Adrenal gland (tissue), 5 donors: Measurements from ENCODE around the gene FRMD5.

Experiments
- POLR2A ChIP-seq, 2 donors: fragments of 450-650 bp; IDR thresholded peaks; one replicate each; pipeline ENCODE4 v1.6.1; 2017; ENCODE audit warnings: antibody characterized with exemption in 2 of 2, mild to moderate bottlenecking in 2 of 2, moderate library complexity in 1 of 2
- TF ChIP-seq, protein P1 (sequence below), 6 experiments: fragments of 450-650 bp in 4 of 6; fragments of 200-600 bp in 2 of 6; sonication (generic) in 1 of 6; IDR thresholded peaks; 1 replicate in 5 of 6; 2 replicates in 1 of 6; pipeline versions ENCODE4 v1.5.1 to v1.8.0; 2016 to 2021; ENCODE audit warnings: antibody characterized with exemption in 6 of 6, mild to moderate bottlenecking in 2 of 6, moderate library complexity in 1 of 6
- donor health status: DM: no; HTN: no; CAD: no.

DNA sequence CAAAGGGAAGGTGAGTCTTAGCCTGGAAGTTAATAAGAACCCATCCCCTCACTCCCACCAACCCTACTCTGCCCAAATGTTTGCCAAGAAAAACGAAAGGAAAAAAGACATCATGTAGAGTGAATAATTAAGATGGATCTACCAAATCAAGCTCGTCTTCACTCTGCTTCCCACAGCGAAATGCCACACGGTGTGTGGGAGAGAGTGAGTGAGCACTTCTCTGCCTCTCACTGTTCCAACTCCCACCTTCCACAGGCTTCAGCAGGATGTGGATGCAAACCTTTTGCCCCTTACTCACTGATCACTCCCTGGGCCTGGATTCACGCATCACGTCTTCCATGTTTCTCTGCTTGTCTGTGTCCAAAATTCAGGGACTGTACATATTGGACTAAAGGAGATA, 282.9 kb downstream of the FRMD5 start:
- TF ChIP-seq, protein P1, sequence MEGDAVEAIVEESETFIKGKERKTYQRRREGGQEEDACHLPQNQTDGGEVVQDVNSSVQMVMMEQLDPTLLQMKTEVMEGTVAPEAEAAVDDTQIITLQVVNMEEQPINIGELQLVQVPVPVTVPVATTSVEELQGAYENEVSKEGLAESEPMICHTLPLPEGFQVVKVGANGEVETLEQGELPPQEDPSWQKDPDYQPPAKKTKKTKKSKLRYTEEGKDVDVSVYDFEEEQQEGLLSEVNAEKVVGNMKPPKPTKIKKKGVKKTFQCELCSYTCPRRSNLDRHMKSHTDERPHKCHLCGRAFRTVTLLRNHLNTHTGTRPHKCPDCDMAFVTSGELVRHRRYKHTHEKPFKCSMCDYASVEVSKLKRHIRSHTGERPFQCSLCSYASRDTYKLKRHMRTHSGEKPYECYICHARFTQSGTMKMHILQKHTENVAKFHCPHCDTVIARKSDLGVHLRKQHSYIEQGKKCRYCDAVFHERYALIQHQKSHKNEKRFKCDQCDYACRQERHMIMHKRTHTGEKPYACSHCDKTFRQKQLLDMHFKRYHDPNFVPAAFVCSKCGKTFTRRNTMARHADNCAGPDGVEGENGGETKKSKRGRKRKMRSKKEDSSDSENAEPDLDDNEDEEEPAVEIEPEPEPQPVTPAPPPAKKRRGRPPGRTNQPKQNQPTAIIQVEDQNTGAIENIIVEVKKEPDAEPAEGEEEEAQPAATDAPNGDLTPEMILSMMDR (IDR thresholded peaks at IDR 0.05): no peak
- no peak for TF ChIP-seq POLR2A (IDR thresholded peaks at IDR 0.05)
